K562 (cell line): Measurements from ENCODE around the gene BLID. TPM values are rescaled to one million over a fixed set of nuclear protein-coding genes. Genes with fewer than 3 reads are reported as not detected.

Source experiments
- ATAC-seq: fragments of 200-7000 bp; cut with Tn5 transposase; 3 replicates; pipeline ENCODE4 v1.9.1; 2020; ENCODE audit warnings: moderate library complexity
- BruUV-seq: library from RNA; stranded (reverse); fragments of 400-500 nt; replicated peaks from 2 replicates; lab custom pipeline; 2021; lab: Mats Ljungman, UMichigan
- CTCF ChIA-PET: fragments of 300-600 bp; formaldehyde crosslinking; extraction: SDS; loops from one replicate; lab custom pipeline; 2021; ENCODE audit warnings: low intra/inter-chr PET ratio; lab: Yijun Ruan, JAX
- POLR2A ChIA-PET: fragments of 300-600, 350-650 bp; sonication (Branson Sonifier 250); formaldehyde crosslinking; extraction: SDS; loops from one replicate; lab custom pipeline; 2021; ENCODE audit warnings: antibody characterized with exemption, inconsistent platforms; lab: Yijun Ruan, JAX
- DNase-seq, 4 experiments: peaks; one replicate each; pipeline versions ENCODE4 v3.0.0 to v3.0.0-alpha.2; 2011 to 2018; ENCODE audit warnings: low spot score in 3 of 4, mixed read lengths in 3 of 4; ENCODE audit errors: extremely low read depth in 1 of 4
- FAIRE-seq: peaks from 2 replicates; lab custom pipeline; 2011; peaks lifted over from hg19 to GRCh38; lab: Jason Lieb, UNC
- H2AFZ ChIP-seq: 2 replicates; pipeline ENCODE4 v1.6.0; 2011; ENCODE audit warnings: low read depth, low read length, control low read depth, inconsistent platforms
- H3K27ac ChIP-seq: fragments of 200-600 bp; 3 replicates; pipeline ENCODE4 v1.8.0; 2011; ENCODE audit warnings: low read depth, mild to moderate bottlenecking, control low read depth, inconsistent platforms, low read length, moderate library complexity, mixed read lengths; ENCODE audit errors: extremely low read depth
- H3K27me3 ChIP-seq, 2 experiments: fragments of 300-600 bp in 1 of 2; 2 replicates in 1 of 2; 3 replicates in 1 of 2; pipeline versions ENCODE4 v1.6.0 to v1.8.0; 2011; ENCODE audit warnings: inconsistent platforms in 2 of 2, low read length in 2 of 2, mild to moderate bottlenecking in 1 of 2, mixed read lengths in 1 of 2, moderate library complexity in 1 of 2; ENCODE audit not compliant: control insufficient read depth in 2 of 2, insufficient read depth in 2 of 2
- H3K36me3 ChIP-seq: fragments of 300-600 bp; 3 replicates; pipeline ENCODE4 v1.8.0; 2011; ENCODE audit warnings: mild to moderate bottlenecking, low read length, inconsistent platforms; ENCODE audit not compliant: control insufficient read depth, insufficient read depth
- H3K4me1 ChIP-seq, 2 experiments: fragments of 200-600 bp in 1 of 2; replicated peaks in 1 of 2; 2 replicates in 1 of 2; 3 replicates in 1 of 2; pipeline versions ENCODE4 v1.5.1 to v1.8.0; 2011; ENCODE audit warnings: inconsistent platforms in 2 of 2, low read length in 2 of 2, mild to moderate bottlenecking in 1 of 2, mixed read lengths in 1 of 2, moderate library complexity in 1 of 2; ENCODE audit not compliant: control insufficient read depth in 2 of 2, insufficient read depth in 2 of 2
- H3K4me2 ChIP-seq: 2 replicates; pipeline ENCODE4 v1.6.1; 2011; ENCODE audit warnings: low read length, control low read depth, inconsistent platforms, mixed read lengths; ENCODE audit not compliant: insufficient read depth
- H3K4me3 ChIP-seq: fragments of 200-600 bp; sonication (generic), shearing (Covaris generic); 2 replicates; pipeline ENCODE4 v1.5.1; 2016; ENCODE audit warnings: control low read depth, inconsistent platforms
- H3K79me2 ChIP-seq: fragments of 200-600 bp; 3 replicates; pipeline ENCODE4 v1.8.0; 2011; ENCODE audit warnings: low read length, inconsistent platforms; ENCODE audit not compliant: control insufficient read depth, insufficient read depth
- H3K9ac ChIP-seq, 2 experiments: 2 replicates each; pipeline versions ENCODE4 v1.6.0 to v1.6.1; 2011; ENCODE audit warnings: low read depth in 2 of 2, low read length in 2 of 2, control low read depth in 1 of 2, inconsistent platforms in 1 of 2, mild to moderate bottlenecking in 1 of 2, mixed read lengths in 1 of 2; ENCODE audit not compliant: insufficient read depth in 1 of 2
- H3K9me1 ChIP-seq: one replicate; pipeline ENCODE4 v1.6.0; 2011; ENCODE audit warnings: inconsistent platforms, mild to moderate bottlenecking, low read length, moderate library complexity; ENCODE audit not compliant: control insufficient read depth, insufficient read depth
- H3K9me3 ChIP-seq: replicated peaks from 2 replicates; pipeline ENCODE4 v1.5.1; 2011; ENCODE audit warnings: low read depth, low read length, inconsistent platforms; ENCODE audit not compliant: control insufficient read depth, insufficient read depth
- H4K20me1 ChIP-seq: replicated peaks from 2 replicates; pipeline ENCODE4 v1.6.1; 2011; ENCODE audit warnings: low read length, inconsistent platforms, mixed read lengths; ENCODE audit not compliant: control insufficient read depth, insufficient read depth
- BRD9 ChIP-seq: fragments of 450-650 bp; IDR thresholded peaks from 2 replicates; pipeline ENCODE4 v1.6.1; 2018; ENCODE audit warnings: low read depth; ENCODE audit not compliant: partially characterized antibody
- EHMT2 ChIP-seq: fragments of 450-650 bp; IDR thresholded peaks from 2 replicates; pipeline ENCODE4 v1.6.1; 2018; ENCODE audit warnings: antibody characterized with exemption
- EWSR1 ChIP-seq: fragments of 450-650 bp; IDR thresholded peaks from 2 replicates; pipeline ENCODE4 v1.6.1; 2018; ENCODE audit warnings: borderline replicate concordance, mild to moderate bottlenecking, low read depth, moderate library complexity; ENCODE audit not compliant: partially characterized antibody
- GATAD2A ChIP-seq: fragments of 450-650 bp; IDR thresholded peaks from 2 replicates; pipeline ENCODE4 v1.6.1; 2017
- GTF2F1 ChIP-seq: IDR thresholded peaks from 2 replicates; pipeline ENCODE4 v1.6.1; 2011; ENCODE audit warnings: low read depth, low read length, improper control_type of control experiment
- HMG20A ChIP-seq: fragments of 450-650 bp; formaldehyde crosslinking; conservative IDR thresholded peaks from 2 replicates; pipeline ENCODE4 v1.4.0; 2020; ENCODE audit warnings: mild to moderate bottlenecking, mixed read lengths
- MEF2A ChIP-seq: IDR thresholded peaks from 2 replicates; pipeline ENCODE4 v1.6.1; 2011; ENCODE audit warnings: low read depth, mild to moderate bottlenecking, low read length, moderate library complexity; ENCODE audit not compliant: control insufficient read depth
- PHB2 ChIP-seq: fragments of 450-650 bp; IDR thresholded peaks from 2 replicates; pipeline ENCODE4 v1.6.1; 2017; ENCODE audit warnings: low read depth
- POLR2A ChIP-seq: fragments of 450-650 bp; conservative IDR thresholded peaks from 2 replicates; pipeline ENCODE4 v1.6.1; 2016
- POLR2G ChIP-seq: fragments of 200-400 bp; formaldehyde crosslinking; IDR thresholded peaks from 2 replicates; pipeline ENCODE4 v1.6.1; 2017; ENCODE audit warnings: low read depth, mild to moderate bottlenecking, antibody characterized with exemption, low read length, moderate library complexity
- ZC3H11A ChIP-seq: IDR thresholded peaks from 2 replicates; pipeline ENCODE4 v1.6.1; 2012; ENCODE audit warnings: low read depth, low read length, improper control_type of control experiment
- ZFPM2 ChIP-seq: fragments of 250-450 bp; sonication (Bioruptor Pico); IDR thresholded peaks from 2 replicates; pipeline ENCODE4 v1.5.1; 2022; ENCODE audit warnings: mild to moderate bottlenecking
- ZNF280A ChIP-seq: fragments of 450-650 bp; IDR thresholded peaks from 2 replicates; pipeline ENCODE4 v1.6.1; 2018; ENCODE audit warnings: mild to moderate bottlenecking, low read depth; ENCODE audit not compliant: partially characterized antibody
- ZNF699 ChIP-seq: fragments of 250-450 bp; sonication (Bioruptor Pico); IDR thresholded peaks from 2 replicates; pipeline ENCODE4 v1.8.0; 2021; ENCODE audit warnings: mild to moderate bottlenecking, moderate library complexity; ENCODE audit not compliant: insufficient replicate concordance
- whole genome bisulfite sequencing: fragments of 100-300 bp; shearing (Covaris generic); methylation state at CpG from one replicate; pipeline ENCODE4 v1.1.6; 2016; ENCODE audit warnings: low coverage, mixed read lengths; ENCODE audit not compliant: insufficient coverage; ENCODE audit errors: missing lambda C conversion rate; 5-methylcytosine and 5-hydroxymethylcytosine counted together
- in situ Hi-C: fragments of 300-500 bp; cut with MboI; formaldehyde crosslinking; loops from 4 replicates; pipeline ENCODE4 v1.15.0; 2018; ENCODE audit warnings: inconsistent platforms, mixed read lengths
- intact Hi-C: fragments of 100-400 bp; cut with micrococcal nuclease; formaldehyde crosslinking; loops from 2 replicates; pipeline ENCODE4 v1.14.2; 2022
- polyA plus RNA-seq, 8 experiments: library from polyadenylated mRNA; depleted of rRNA in 4 of 8; stranded (reverse) in 5 of 8; unstranded in 3 of 8; fragments of >200 nt; fragmentation: Nextera tagmentation in 2 of 8; fragmentation: Illumina TruSeq in 1 of 8; extraction: Ambion mirVana in 2 of 8; extraction: Trizol in 1 of 8; gene quantifications; 2 replicates each; pipeline versions ENCODE4 v1.2.1 to v1.2.3, GENCODE V29; 2011 to 2014; ENCODE audit warnings: inconsistent platforms in 1 of 8, missing spikeins in 1 of 8
- total RNA-seq, 7 experiments: library from RNA; depleted of rRNA in 6 of 7; stranded (reverse); fragments of >200 nt in 6 of 7; fragmentation: Illumina TruSeq in 2 of 7; extraction: Trizol in 2 of 7; gene quantifications; 2 replicates each; pipeline versions ENCODE4 v1.2.1 to v1.2.3, GENCODE V29; 2011 to 2021; ENCODE audit warnings: low replicate concordance in 1 of 7

BLID gene
- total and polyA plus RNA-seq, 9 of the 15 experiments (the other 6 are each of a cell fraction or from before 2014, with no cell fraction given), result not detected

GRCh38 chr11:122096272-122097112 lies 19.5 kb downstream of the BLID start (continued):
- no peak for TF ChIP-seq POLR2G
- TF ChIP-seq ZNF699, result no peak
- TF ChIP-seq POLR2A, result no peak
- TF ChIP-seq EWSR1, result no peak
- no peak for TF ChIP-seq EHMT2

GRCh38 chr11:122095681-122096262 lies 20.2 kb downstream of the BLID start:
- FAIRE-seq (no peak), ATAC-seq (no peak), DNase-seq (no peak)
- ChIA-PET POLR2A (no interaction called here), CTCF (no interaction called here)
- Histone ChIP-seq H3K79me2 (no peaks in the 10 kb centered on the region), H3K9me3 (no peaks in the 10 kb centered on the region), H4K20me1 (no peaks in the 10 kb centered on the region), H3K27ac (no peak overlapping the region), H3K4me2 (no peak overlapping the region), H3K36me3 (no peaks in the 10 kb centered on the region), H3K4me3 (no peak overlapping the region), H2AFZ (no peak overlapping the region), H3K9ac (no peak overlapping the region), H3K4me1 (no peaks in the 10 kb centered on the region), H3K9me1 (no peaks in the 10 kb centered on the region), H3K27me3 (no peaks in the 10 kb centered on the region)
- in situ Hi-C loops (no loop called here), intact Hi-C loops (no loop called here)
- no TSS peak for BruUV-seq
- WGBS, result 1% methylated on average over 12 of the region's 12 CpGs
- TF ChIP-seq GATAD2A (no peak), ZFPM2 (no peak), BRD9 (no peak), PHB2 (no peak), MEF2A (no peak), HMG20A (CRISPR knock-in tag) (no peak), GTF2F1 (no peak), ZC3H11A (no peak), ZNF280A (no peak)
